GM12874 (cell line): ENCODE results near the gene ARFGAP1.

Experiments
- CTCF ChIP-seq: IDR thresholded peaks from 2 replicates; pipeline ENCODE4 v1.5.1; 2011; ENCODE audit warnings: low read depth, mild to moderate bottlenecking, control low read depth, low read length, moderate library complexity; ENCODE audit not compliant: insufficient read depth

Gene ARFGAP1

GRCh38 chr20:63311833-63312243 lies 39.2 kb downstream of the ARFGAP1 start:
- TF ChIP-seq CTCF = no peak

- no peak for TF ChIP-seq CTCF
Observed at GRCh38 chr20:63312273-63312672, 39.7 kb downstream of the ARFGAP1 start.

GRCh38 chr20:63312690-63313348 lies 40.2 kb downstream of the ARFGAP1 start:
- TF ChIP-seq CTCF = no peak

GRCh38 chr20:63313349-63314014 lies 40.9 kb downstream of the ARFGAP1 start:
- TF ChIP-seq CTCF = no peak

- no peak for TF ChIP-seq CTCF
Observed at GRCh38 chr20:63314015-63314471, 41.4 kb downstream of the ARFGAP1 start.

GRCh38 chr20:63314566-63315239 lies 42.1 kb downstream of the ARFGAP1 start:
- TF ChIP-seq CTCF = no peak

- no peak for TF ChIP-seq CTCF
Observed at GRCh38 chr20:63315240-63315689, 42.7 kb downstream of the ARFGAP1 start.
